ENCODE data around the gene STAC3.

DNA sequence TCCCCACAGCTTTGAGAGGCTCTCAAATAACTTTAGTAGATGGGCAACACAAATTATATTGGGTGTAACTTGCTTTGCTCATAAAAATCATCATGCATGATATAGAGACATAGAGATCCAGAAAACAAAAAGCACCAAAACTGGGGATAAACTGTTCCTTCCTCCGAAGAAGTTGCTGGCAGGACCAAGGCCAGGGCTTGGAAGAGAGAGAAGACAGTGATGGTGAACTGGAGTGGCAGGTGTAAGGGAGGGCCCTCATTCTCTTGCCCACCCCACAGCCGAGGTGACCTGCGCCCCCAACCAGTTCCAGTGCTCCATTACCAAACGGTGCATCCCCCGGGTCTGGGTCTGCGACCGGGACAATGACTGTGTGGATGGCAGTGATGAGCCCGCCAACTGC, 49.8 kb downstream of the STAC3 start:
- TF ChIP-seq, protein P1, sequence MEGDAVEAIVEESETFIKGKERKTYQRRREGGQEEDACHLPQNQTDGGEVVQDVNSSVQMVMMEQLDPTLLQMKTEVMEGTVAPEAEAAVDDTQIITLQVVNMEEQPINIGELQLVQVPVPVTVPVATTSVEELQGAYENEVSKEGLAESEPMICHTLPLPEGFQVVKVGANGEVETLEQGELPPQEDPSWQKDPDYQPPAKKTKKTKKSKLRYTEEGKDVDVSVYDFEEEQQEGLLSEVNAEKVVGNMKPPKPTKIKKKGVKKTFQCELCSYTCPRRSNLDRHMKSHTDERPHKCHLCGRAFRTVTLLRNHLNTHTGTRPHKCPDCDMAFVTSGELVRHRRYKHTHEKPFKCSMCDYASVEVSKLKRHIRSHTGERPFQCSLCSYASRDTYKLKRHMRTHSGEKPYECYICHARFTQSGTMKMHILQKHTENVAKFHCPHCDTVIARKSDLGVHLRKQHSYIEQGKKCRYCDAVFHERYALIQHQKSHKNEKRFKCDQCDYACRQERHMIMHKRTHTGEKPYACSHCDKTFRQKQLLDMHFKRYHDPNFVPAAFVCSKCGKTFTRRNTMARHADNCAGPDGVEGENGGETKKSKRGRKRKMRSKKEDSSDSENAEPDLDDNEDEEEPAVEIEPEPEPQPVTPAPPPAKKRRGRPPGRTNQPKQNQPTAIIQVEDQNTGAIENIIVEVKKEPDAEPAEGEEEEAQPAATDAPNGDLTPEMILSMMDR (IDR thresholded peaks at IDR 0.05 in 4 of 5, conservative IDR thresholded peaks at IDR 0.05 in 1 of 5), result no peak
- TF ChIP-seq POLR2A (IDR thresholded peaks at IDR 0.05), result no peak
